ENCODE results near the gene SYNGAP1.

- TF ChIP-seq CTCF (IDR thresholded peaks at IDR 0.05) (no peak), ZFX (IDR thresholded peaks at IDR 0.05; ENCODE audit: borderline replicate concordance) (no peak)
These were observed 30.6 kb downstream of the SYNGAP1 start for GRCh38 chr6:33450434-33450833.

Data from 22Rv1 (cell line).